Adrenal gland (tissue), 12 donors: ENCODE results near the gene TFAM. TPM values are rescaled to one million over a fixed set of nuclear protein-coding genes. Genes with fewer than 3 reads are reported as not detected.

ENCODE experiments used
- DNase-seq, 7 donors: peaks; one replicate each; pipeline ENCODE4 v3.0.0-alpha.2; 2019 to 2020
- H3K27ac ChIP-seq, 5 donors: fragments of 200-600 bp; sonication (generic) in 4 of 5; 1 replicate in 3 of 5; 2 replicates in 2 of 5; pipeline versions ENCODE4 v1.5.1 to v1.8.0; 2016 to 2020; ENCODE audit warnings: mild to moderate bottlenecking in 1 of 5
- H3K27me3 ChIP-seq: fragments of 200-600 bp; 2 replicates; pipeline ENCODE4 v1.8.0; 2021
- H3K36me3 ChIP-seq, 2 donors: fragments of 200-600 bp; replicated peaks in 1 of 2; 1 replicate in 1 of 2; 2 replicates in 1 of 2; pipeline versions ENCODE4 v1.5.1 to v1.8.0; 2018 to 2022
- H3K4me1 ChIP-seq, 2 donors: fragments of 200-600 bp; replicated peaks in 1 of 2; 1 replicate in 1 of 2; 2 replicates in 1 of 2; pipeline versions ENCODE4 v1.5.1 to v1.8.0; 2018 to 2021
- H3K4me3 ChIP-seq, 4 donors: fragments of 200-600 bp; sonication (generic) in 3 of 4; one replicate each; pipeline ENCODE4 v1.5.1; 2016 to 2018
- H3K9me3 ChIP-seq, 3 donors: fragments of 200-600 bp; sonication (generic) in 1 of 3; replicated peaks in 1 of 3; 1 replicate in 2 of 3; 2 replicates in 1 of 3; pipeline versions ENCODE4 v1.5.1 to v1.8.0; 2016 to 2021
- CTCF ChIP-seq, 6 experiments: fragments of 450-650 bp in 4 of 6; fragments of 200-600 bp in 2 of 6; sonication (generic) in 1 of 6; IDR thresholded peaks; 1 replicate in 5 of 6; 2 replicates in 1 of 6; pipeline versions ENCODE4 v1.5.1 to v1.8.0; 2016 to 2021; ENCODE audit warnings: antibody characterized with exemption in 6 of 6, mild to moderate bottlenecking in 2 of 6, moderate library complexity in 1 of 6
- POLR2A ChIP-seq, 2 donors: fragments of 450-650 bp; IDR thresholded peaks; one replicate each; pipeline ENCODE4 v1.6.1; 2017; ENCODE audit warnings: antibody characterized with exemption in 2 of 2, mild to moderate bottlenecking in 2 of 2, moderate library complexity in 1 of 2
- WGBS, 4 donors: extraction: QIAGEN DNeasy Blood & Tissue Kit in 2 of 4; methylation state at CpG; one replicate each; pipeline versions ENCODE4 v1.1.5 to v1.1.7; 2013 to 2017; 5-methylcytosine and 5-hydroxymethylcytosine counted together
- intact Hi-C, 2 donors: fragments of 100-400 bp; cut with DNase I; formaldehyde crosslinking; loops; one replicate each; pipeline versions ENCODE4 v1.14.1 to v1.15.0; 2022 to 2023
- polyA plus RNA-seq, 3 donors: library from polyadenylated mRNA; stranded (reverse); fragments of 200-250 nt in 2 of 3; fragments of 350-450 nt in 1 of 3; fragmentation: Illumina TruSeq in 1 of 3; extraction: RNeasy Lipid Tissue Mini Kit (QIAGEN cat#74804) in 1 of 3; gene quantifications; one replicate each; pipeline ENCODE4 v1.2.3, GENCODE V29; 2013 to 2014
- total RNA-seq, 9 donors: library from RNA; depleted of rRNA in 4 of 9; stranded (reverse); fragments of >200 nt in 4 of 9; fragments of 120-200 nt in 1 of 9; fragmentation: NEBNext Ultra II Directional in 1 of 9; extraction: Animal tissue kit (Norgen Biotek cat#: 25700) in 1 of 9; gene quantifications; one replicate each; pipeline versions ENCODE4 v1.1.0 to v1.2.4, GENCODE V29; 2013 to 2023
- donor health status: healthy with polysubstance abuse.
- donor health status: Bipolar disorder and iron deficiency.
- donor health status: DM: yes; HTN: yes; CAD: no.
- donor health status: DM: no; HTN: no; CAD: no.
- donor health status: DM: no; HTN: no; CAD: no.
- donor health status: DM: yes; HTN: yes; CAD: no.

TFAM gene
- total and polyA plus RNA-seq, 12 donors: 4.3 to 55.7 (median 34.2) TPM

DNA sequence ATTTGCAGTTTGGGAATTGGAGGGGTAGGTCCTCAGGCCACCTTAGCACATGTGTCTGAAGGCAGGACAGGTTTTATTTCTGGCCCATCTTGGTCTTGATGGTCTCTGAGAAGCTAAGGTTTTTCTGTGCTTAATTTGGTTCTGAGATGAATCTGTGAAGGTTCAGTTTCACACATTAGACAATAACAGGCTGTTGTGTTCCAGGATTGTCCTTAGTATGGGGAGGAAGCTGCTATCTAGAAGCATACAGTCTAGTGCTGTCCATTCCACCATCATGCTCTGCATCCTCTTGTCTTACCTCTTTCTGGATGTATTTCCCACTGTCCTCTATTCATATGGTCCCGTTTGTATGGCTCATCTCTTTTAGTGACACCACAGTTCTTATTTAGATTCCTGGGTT lies 43.3 kb upstream of the TFAM start:
- no peaks in the 10 kb centered on the region for H3K36me3 ChIP-seq
- no peaks in the 10 kb centered on the region for H3K27me3 ChIP-seq
- peaks cover 6 to 35% of the 10 kb centered on the region in 2 donors for H3K4me1 ChIP-seq
- no peak for DNase-seq
- TF ChIP-seq CTCF (IDR thresholded peaks at IDR 0.05): no peak
- no peak for TF ChIP-seq POLR2A (IDR thresholded peaks at IDR 0.05)
- 80 to 93% (median 88%) methylated on average over 1 of the region's 1 CpG for WGBS, 4 donors
- no peak overlapping the region for H3K27ac ChIP-seq
- intact Hi-C loops: no loop called here
- no peaks in the 10 kb centered on the region for H3K9me3 ChIP-seq
- H3K4me3 ChIP-seq: no peak overlapping the region

DNA sequence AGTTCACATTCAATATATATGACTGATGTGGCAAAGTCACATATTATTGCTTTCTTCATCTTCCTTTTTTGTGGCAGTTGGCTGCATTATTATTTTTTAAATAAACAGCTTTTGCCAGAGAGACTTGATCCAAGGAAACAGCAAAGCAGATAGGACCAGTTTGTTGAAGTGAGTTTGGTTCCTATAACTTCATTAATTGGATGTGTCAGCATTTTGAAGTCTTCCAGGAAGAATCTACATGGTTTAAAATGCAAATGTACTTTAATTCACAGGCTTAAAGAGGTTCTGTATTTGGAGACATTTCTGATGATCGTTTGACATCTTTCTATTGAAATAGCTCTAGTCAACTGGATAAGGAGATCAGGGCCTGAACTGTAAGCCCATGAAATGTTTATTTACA lies 37.2 kb upstream of the TFAM start:
- DNase-seq: no peak
- H3K27ac ChIP-seq: no peak overlapping the region
- H3K36me3 ChIP-seq: no peaks in the 10 kb centered on the region
- H3K4me3 ChIP-seq: no peak overlapping the region
- H3K27me3 ChIP-seq: no peaks in the 10 kb centered on the region
- 50 to 74% (median 57%) methylated on average over 1 of the region's 1 CpG for WGBS, 4 donors
- peaks cover 8 to 20% of the 10 kb centered on the region in 2 donors for H3K4me1 ChIP-seq
- H3K9me3 ChIP-seq: no peaks in the 10 kb centered on the region
- intact Hi-C loops: no loop called here
- no peak for TF ChIP-seq CTCF (IDR thresholded peaks at IDR 0.05)
- no peak for TF ChIP-seq POLR2A (IDR thresholded peaks at IDR 0.05)

DNA sequence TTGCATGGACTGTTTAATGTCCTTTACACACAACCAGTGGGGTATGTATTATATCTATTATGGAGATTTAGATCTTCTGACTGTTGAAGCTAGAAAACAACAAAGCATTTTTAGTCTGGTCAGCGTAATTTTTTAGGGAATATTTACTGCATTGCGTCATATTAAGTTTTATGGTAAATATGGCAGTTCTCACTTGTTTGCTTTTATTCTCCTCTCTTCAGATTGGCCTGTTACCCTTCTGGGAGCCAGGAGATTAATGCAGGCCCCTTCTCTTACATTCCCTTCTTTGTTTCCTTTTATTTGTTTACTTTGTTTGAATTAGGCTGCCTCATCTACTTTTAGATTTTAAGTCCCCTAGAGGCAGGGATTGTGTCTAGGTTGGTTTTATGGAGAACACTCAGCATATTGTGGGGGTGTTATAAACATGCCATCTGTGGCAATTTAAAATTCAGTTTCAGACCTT lies 36.6 kb upstream of the TFAM start:
- no peak for DNase-seq
- Histone ChIP-seq H3K4me3 (no peak overlapping the region), H3K27me3 (no peaks in the 10 kb centered on the region), H3K27ac (no peak overlapping the region), H3K4me1 (peaks cover 13 to 26% of the 10 kb centered on the region in 2 donors), H3K9me3 (no peaks in the 10 kb centered on the region), H3K36me3 (no peaks in the 10 kb centered on the region)
- TF ChIP-seq POLR2A (IDR thresholded peaks at IDR 0.05): no peak
- TF ChIP-seq CTCF (IDR thresholded peaks at IDR 0.05): no peak
- intact Hi-C loops: no loop called here
- 86 to 98% (median 88%) methylated on average over 2 of the region's 2 CpGs for WGBS, 4 donors

DNA sequence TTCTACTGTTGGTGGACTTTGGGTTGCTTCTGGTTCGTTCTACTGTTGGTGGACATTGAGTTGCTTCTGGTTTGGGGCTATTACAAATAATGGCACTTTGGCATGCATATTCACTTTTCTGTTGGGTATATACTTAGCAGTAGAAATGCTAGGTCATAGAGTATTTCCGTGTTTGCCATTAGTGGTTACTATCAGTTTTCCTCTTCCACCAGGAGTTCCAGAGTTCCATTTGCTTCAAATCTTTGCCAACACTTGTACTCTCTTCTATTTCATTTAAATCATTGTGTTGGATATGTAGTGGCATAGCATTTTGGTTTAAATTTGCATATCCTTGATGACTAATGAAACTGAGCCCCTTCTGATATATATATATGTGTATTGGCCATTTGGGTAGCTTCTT lies 35.2 kb upstream of the TFAM start:
- no peaks in the 10 kb centered on the region for H3K27me3 ChIP-seq
- H3K9me3 ChIP-seq: no peaks in the 10 kb centered on the region
- no peak overlapping the region for H3K4me3 ChIP-seq
- intact Hi-C loops: no loop called here
- H3K4me1 ChIP-seq: peaks cover 11 to 23% of the 10 kb centered on the region in 2 donors
- no peaks in the 10 kb centered on the region for H3K36me3 ChIP-seq
- DNase-seq: no peak
- WGBS, 4 donors: 90 to 97% (median 93%) methylated on average over 2 of the region's 2 CpGs
- no peak overlapping the region for H3K27ac ChIP-seq
- TF ChIP-seq POLR2A (IDR thresholded peaks at IDR 0.05): no peak
- TF ChIP-seq CTCF (IDR thresholded peaks at IDR 0.05): no peak
